Psoas muscle (tissue), 8 donors: ENCODE results near the gene ZNF160. TPM values are rescaled to one million over a fixed set of nuclear protein-coding genes. Genes with fewer than 3 reads are reported as not detected.

Experiments
- ATAC-seq, 4 donors: fragments of 200-7000 bp; cut with Tn5 transposase; one replicate each; pipeline ENCODE4 v1.9.1; 2020; ENCODE audit warnings: moderate library complexity in 3 of 4, mild to moderate bottlenecking in 2 of 4
- DNase-seq, 2 donors: peaks; one replicate each; pipeline ENCODE4 v3.0.0-alpha.2; 2020
- H3K27ac ChIP-seq: fragments of 200-600 bp; one replicate; pipeline ENCODE4 v1.8.0; 2022
- H3K27me3 ChIP-seq, 3 donors: fragments of 200-600 bp in 1 of 3; one replicate each; pipeline versions ENCODE4 v1.6.1 to v1.8.0; 2013 to 2022; ENCODE audit warnings: low read length in 2 of 3, mild to moderate bottlenecking in 2 of 3, moderate library complexity in 1 of 3; ENCODE audit not compliant: insufficient read depth in 3 of 3
- H3K36me3 ChIP-seq, 2 donors: fragments of 200-600 bp in 1 of 2; one replicate each; pipeline versions ENCODE4 v1.6.1 to v1.8.0; 2013 to 2022; ENCODE audit warnings: low read depth in 1 of 2, mild to moderate bottlenecking in 1 of 2, moderate library complexity in 1 of 2; ENCODE audit not compliant: insufficient read depth in 1 of 2
- H3K4me1 ChIP-seq: fragments of 200-600 bp; one replicate; pipeline ENCODE4 v1.8.0; 2022
- H3K4me3 ChIP-seq: fragments of 200-600 bp; one replicate; pipeline ENCODE4 v1.8.0; 2022; ENCODE audit warnings: mild to moderate bottlenecking
- H3K9me3 ChIP-seq: fragments of 200-600 bp; one replicate; pipeline ENCODE4 v1.8.0; 2022
- CTCF ChIP-seq: fragments of 200-600 bp; IDR thresholded peaks from one replicate; pipeline ENCODE4 v1.8.0; 2022; ENCODE audit warnings: antibody characterized with exemption
- WGBS, 3 donors: extraction: QIAGEN DNeasy Blood & Tissue Kit; methylation state at CpG; one replicate each; pipeline versions ENCODE4 v1.1.6 to v1.1.7; 2013; 5-methylcytosine and 5-hydroxymethylcytosine counted together
- intact Hi-C, 2 donors: fragments of 100-400 bp; cut with DNase I; formaldehyde crosslinking; loops; one replicate each; pipeline versions ENCODE4 v1.11.0 to v1.14.2; 2022
- polyA plus RNA-seq, 3 donors: library from polyadenylated mRNA; stranded (reverse); fragments of 200-250 nt; gene quantifications; one replicate each; pipeline ENCODE4 v1.2.3, GENCODE V29; 2013
- total RNA-seq, 4 donors: library from RNA; stranded (reverse); fragmentation: NEBNext Ultra II Directional in 2 of 4; extraction: Animal tissue kit (Norgen Biotek cat#: 25700) in 2 of 4; gene quantifications; one replicate each; pipeline versions ENCODE4 v1.2.1 to v1.2.4, GENCODE V29; 2021 to 2023
- donor health status: healthy with polysubstance abuse.
- donor health status: DM: no; HTN: no; CAD: no; lungs with moderate emphysema.
- donor health status: Bipolar disorder and iron deficiency.
- donor health status: healthy.
- donor health status: DM: yes; HTN: yes; CAD: no.
- donor health status: DM: no; HTN: no; CAD: no.
- donor health status: DM: no; HTN: no; CAD: no.
- donor health status: DM: yes; HTN: yes; CAD: no.

Gene ZNF160
- total and polyA plus RNA-seq, 7 donors = 4.9 to 12.9 (median 8.6) TPM

- ATAC-seq (peak in 1 of 4 donors; percentile 19), DNase-seq (no peak)
- no peak for TF ChIP-seq CTCF
- intact Hi-C loops = no loop called here
- 78 to 83% (median 79%) methylated on average over 7 of the region's 7 CpGs for WGBS, 3 donors
- Histone ChIP-seq H3K36me3 (peaks cover 3 to 7% of the 10 kb centered on the region in 2 donors), H3K27me3 (no peaks in the 10 kb centered on the region), H3K9me3 (no peaks in the 10 kb centered on the region), H3K4me1 (no peaks in the 10 kb centered on the region), H3K27ac (no peak overlapping the region), H3K4me3 (no peak overlapping the region)
These were observed 20.2 kb upstream of the ZNF160 start for GRCh38 chr19:53123400-53123799.

GRCh38 chr19:53112286-53112685 is 9.1 kb upstream of the ZNF160 start:
- ATAC-seq (no peak), DNase-seq (no peak)
- 96 to 98% (median 98%) methylated on average over 2 of the region's 2 CpGs for WGBS, 3 donors
- H3K27ac ChIP-seq = no peak overlapping the region
- TF ChIP-seq CTCF = no peak
- H3K4me1 ChIP-seq = no peaks in the 10 kb centered on the region
- H3K36me3 ChIP-seq = peaks cover 20 to 72% of the 10 kb centered on the region in 2 donors
- intact Hi-C loops = no loop called here
- no peaks in the 10 kb centered on the region for H3K27me3 ChIP-seq
- H3K4me3 ChIP-seq = no peak overlapping the region
- peaks cover 9% of the 10 kb centered on the region for H3K9me3 ChIP-seq

GRCh38 chr19:53109527-53109926 is 6.3 kb upstream of the ZNF160 start:
- H3K36me3 ChIP-seq = peaks cover 9 to 49% of the 10 kb centered on the region in 2 donors
- ATAC-seq = no peak
- peaks cover 9% of the 10 kb centered on the region for H3K9me3 ChIP-seq
- H3K4me1 ChIP-seq = no peaks in the 10 kb centered on the region
- no peak for TF ChIP-seq CTCF
- no peak overlapping the region for H3K4me3 ChIP-seq
- DNase-seq = no peak
- 91 to 96% (median 95%) methylated on average over 5 of the region's 5 CpGs for WGBS, 3 donors
- intact Hi-C loops = loop anchor here in 1 of 2 donors (10.0 kb wide), 1 partner anchor 285 kb away; the partner anchor contains the start of gene ZNF765
- no peak overlapping the region for H3K27ac ChIP-seq
- no peaks in the 10 kb centered on the region for H3K27me3 ChIP-seq

DNA sequence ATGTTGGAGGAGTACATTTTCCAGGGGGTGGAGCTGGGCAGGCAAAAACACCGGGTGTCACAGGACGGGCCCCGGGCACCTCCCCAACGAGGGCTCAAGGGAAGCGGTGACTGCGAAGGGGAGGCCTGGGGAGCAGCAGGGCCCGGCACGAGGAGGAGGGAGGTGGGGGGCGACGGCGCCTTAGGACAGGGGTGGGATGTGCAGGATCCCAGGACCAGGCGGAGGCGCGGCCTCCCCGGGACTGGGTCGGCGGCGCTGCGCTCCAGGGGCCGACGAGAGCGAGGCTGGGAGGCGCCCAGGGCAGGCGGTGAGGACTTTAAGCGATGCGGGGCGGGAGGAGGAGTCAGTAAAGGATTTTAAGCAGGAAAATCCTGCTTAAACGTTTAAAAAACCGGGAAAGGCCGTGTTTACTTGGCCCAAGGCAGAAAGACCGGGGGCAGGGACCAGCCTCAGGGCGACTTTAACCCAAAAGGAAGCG is 427 bp downstream of the ZNF160 start:
- intact Hi-C loops = loop anchor here in 1 of 2 donors (5.0 to 10.0 kb wide), 2 partner anchors 55 to 292 kb away; partner anchors contain the start of genes ZNF347 and ZNF765
- no peaks in the 10 kb centered on the region for H3K27me3 ChIP-seq
- DNase-seq = peak; percentile 39 to 73
- H3K36me3 ChIP-seq = peaks cover 0 to 15% of the 10 kb centered on the region in 2 donors
- no peak for TF ChIP-seq CTCF
- peak overlapping the region; percentile 93 for H3K4me3 ChIP-seq
- peaks cover 17% of the 10 kb centered on the region for H3K4me1 ChIP-seq
- H3K27ac ChIP-seq = peak overlapping the region; percentile 91
- ATAC-seq = peak; percentile 4 to 54 (median 27)
- 0% methylated on average over 32 to 33 of the region's 33 CpGs for WGBS, 3 donors
- H3K9me3 ChIP-seq = no peaks in the 10 kb centered on the region
